ENCODE measurements around the gene IFNK. TPM values are rescaled to one million over a fixed set of nuclear protein-coding genes. Genes with fewer than 3 reads are reported as not detected.

IFNK gene
- total and polyA plus RNA-seq, 11 donors = not detected

DNA sequence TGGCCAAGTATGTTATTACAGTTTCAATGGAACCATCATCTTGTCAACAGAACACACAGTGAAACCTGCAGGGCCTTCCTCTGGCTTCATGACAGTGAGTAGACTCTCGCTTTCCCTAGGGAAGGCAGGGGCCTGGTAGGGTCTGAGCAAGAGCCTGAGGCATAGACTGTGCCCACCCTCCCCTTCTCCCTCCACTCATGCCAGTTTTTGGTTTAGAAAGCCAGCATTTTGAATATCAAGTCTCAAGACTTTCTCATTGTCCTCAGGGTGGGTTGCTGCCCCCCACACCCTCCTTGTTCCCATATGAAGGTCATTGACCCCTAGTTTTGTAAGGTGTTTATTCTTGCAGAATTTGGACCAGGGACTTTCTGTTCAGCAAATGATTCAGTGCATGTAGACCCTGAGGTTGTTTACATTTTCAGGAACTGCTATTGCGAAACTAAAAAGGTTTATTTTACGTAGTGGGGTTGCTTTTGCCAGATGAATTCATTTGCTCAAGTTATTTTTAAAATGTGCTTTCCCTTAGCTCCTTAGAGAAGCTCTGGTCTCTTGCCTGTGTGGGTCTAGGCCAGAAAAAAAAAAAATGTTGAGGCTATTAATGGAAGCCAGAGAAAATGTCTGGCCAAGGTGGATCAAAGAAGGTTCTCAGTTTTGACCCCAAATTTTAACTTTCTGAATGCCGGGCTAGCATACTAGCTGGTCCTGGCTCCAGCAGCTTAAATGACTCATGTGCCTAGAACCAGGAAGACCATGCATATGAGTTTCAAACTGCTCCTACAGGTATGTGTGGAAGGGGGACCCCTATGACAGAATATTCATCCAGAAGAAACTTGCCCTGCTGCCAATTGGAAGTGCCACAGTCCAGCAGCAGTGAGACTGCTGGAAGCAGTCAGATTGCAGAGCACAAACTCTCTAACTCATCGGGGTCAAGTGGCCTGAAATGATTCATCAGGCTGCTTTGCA, 15.7 kb downstream of the IFNK start:
- H3K4me3 ChIP-seq = no peak overlapping the region
- no peaks in the 10 kb centered on the region for H3K27me3 ChIP-seq
- H3K9me3 ChIP-seq = no peaks in the 10 kb centered on the region
- peaks cover 0 to 33% (median 14%) of the 10 kb centered on the region in 12 donors for H3K4me1 ChIP-seq
- peak in 1 of 5 donors; percentile 34 for DNase-seq
- H3K27ac ChIP-seq = peak overlapping the region; percentile 21 to 83 (median 56)
- no peak for TF ChIP-seq POLR2A (IDR thresholded peaks at IDR 0.05)
- TF ChIP-seq, protein P1, sequence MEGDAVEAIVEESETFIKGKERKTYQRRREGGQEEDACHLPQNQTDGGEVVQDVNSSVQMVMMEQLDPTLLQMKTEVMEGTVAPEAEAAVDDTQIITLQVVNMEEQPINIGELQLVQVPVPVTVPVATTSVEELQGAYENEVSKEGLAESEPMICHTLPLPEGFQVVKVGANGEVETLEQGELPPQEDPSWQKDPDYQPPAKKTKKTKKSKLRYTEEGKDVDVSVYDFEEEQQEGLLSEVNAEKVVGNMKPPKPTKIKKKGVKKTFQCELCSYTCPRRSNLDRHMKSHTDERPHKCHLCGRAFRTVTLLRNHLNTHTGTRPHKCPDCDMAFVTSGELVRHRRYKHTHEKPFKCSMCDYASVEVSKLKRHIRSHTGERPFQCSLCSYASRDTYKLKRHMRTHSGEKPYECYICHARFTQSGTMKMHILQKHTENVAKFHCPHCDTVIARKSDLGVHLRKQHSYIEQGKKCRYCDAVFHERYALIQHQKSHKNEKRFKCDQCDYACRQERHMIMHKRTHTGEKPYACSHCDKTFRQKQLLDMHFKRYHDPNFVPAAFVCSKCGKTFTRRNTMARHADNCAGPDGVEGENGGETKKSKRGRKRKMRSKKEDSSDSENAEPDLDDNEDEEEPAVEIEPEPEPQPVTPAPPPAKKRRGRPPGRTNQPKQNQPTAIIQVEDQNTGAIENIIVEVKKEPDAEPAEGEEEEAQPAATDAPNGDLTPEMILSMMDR (IDR thresholded peaks at IDR 0.05) = no peak
- ATAC-seq = peak; percentile 76 to 81 (median 80)
- H3K36me3 ChIP-seq = peaks cover 0 to 27% (median 12%) of the 10 kb centered on the region in 9 donors
- intact Hi-C loops (cut with DNase I) = loop anchor here in 1 of 10 donors (10.0 kb wide), 1 partner anchor 505 kb away; no protein-coding TSS in a partner anchor
- 58 to 66% (median 60%) methylated on average over 5 of the region's 5 CpGs for WGBS, 4 donors

DNA sequence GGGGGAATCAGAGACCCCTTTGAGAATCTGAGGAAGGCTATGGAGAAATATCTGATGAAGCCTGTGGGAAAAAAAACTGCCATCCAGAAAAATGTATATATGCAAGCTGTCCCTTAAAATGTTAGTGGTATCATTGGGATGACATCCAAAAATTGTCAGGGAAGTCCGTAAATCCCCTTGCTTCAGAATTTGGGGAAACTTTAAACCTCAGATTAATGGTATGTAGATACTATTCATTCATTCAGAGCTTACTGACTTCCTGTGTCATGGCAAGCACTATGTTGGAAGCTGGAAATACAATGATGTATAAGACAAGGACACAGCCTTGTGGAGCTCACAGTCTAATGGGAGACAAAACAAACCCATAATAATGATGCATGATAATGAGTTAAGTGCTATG, 16.4 kb downstream of the IFNK start:
- H3K27ac ChIP-seq = peak overlapping the region in 8 of 12 donors; percentile 42 to 83 (median 60)
- no peak overlapping the region for H3K4me3 ChIP-seq
- 70 to 85% (median 78%) methylated on average over 1 of the region's 1 CpG for WGBS, 4 donors
- DNase-seq (no peak), ATAC-seq (no peak)
- H3K36me3 ChIP-seq = peaks cover 0 to 33% (median 13%) of the 10 kb centered on the region in 9 donors
- H3K4me1 ChIP-seq = peaks cover 0 to 33% (median 14%) of the 10 kb centered on the region in 12 donors
- H3K9me3 ChIP-seq = no peaks in the 10 kb centered on the region
- TF ChIP-seq, protein P1 (IDR thresholded peaks at IDR 0.05) = no peak
- no peak for TF ChIP-seq POLR2A (IDR thresholded peaks at IDR 0.05)
- H3K27me3 ChIP-seq = no peaks in the 10 kb centered on the region
- intact Hi-C loops (cut with DNase I) = loop anchor here in 1 of 10 donors (10.0 kb wide), 1 partner anchor 506 kb away; no protein-coding TSS in a partner anchor

DNA sequence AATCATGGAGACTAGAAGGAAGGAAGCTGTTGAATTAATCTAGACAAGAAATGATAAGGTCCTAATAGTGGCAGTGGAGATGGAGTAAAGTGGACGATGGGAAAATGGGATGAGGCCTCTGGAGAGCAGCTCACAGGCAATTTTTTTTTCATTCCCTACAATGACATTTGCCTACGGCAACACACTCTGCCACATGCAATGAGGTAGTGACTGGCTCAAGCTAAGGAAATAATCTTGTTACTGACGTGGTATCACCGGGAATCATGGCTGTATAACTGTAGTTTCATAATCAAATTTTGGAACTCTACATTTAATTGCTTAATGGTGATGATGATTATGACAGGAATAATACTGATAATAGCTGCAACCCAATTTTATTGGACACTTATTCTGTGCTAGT, 17.6 kb downstream of the IFNK start:
- WGBS, 4 donors = 41 to 93% (median 90%) methylated on average over 4 of the region's 4 CpGs
- H3K27ac ChIP-seq = peak overlapping the region in 1 of 12 donors; percentile 83
- no peaks in the 10 kb centered on the region for H3K27me3 ChIP-seq
- H3K9me3 ChIP-seq = no peaks in the 10 kb centered on the region
- H3K4me1 ChIP-seq = peaks cover 0 to 33% (median 14%) of the 10 kb centered on the region in 12 donors
- intact Hi-C loops (cut with DNase I) = loop anchor here in 1 of 10 donors (10.0 kb wide), 1 partner anchor 507 kb away; no protein-coding TSS in a partner anchor
- no peak for ATAC-seq
- peaks cover 0 to 42% (median 21%) of the 10 kb centered on the region in 9 donors for H3K36me3 ChIP-seq
- TF ChIP-seq, protein P1 (IDR thresholded peaks at IDR 0.05) = no peak
- TF ChIP-seq POLR2A (IDR thresholded peaks at IDR 0.05) = no peak
- DNase-seq = no peak
- no peak overlapping the region for H3K4me3 ChIP-seq

DNA sequence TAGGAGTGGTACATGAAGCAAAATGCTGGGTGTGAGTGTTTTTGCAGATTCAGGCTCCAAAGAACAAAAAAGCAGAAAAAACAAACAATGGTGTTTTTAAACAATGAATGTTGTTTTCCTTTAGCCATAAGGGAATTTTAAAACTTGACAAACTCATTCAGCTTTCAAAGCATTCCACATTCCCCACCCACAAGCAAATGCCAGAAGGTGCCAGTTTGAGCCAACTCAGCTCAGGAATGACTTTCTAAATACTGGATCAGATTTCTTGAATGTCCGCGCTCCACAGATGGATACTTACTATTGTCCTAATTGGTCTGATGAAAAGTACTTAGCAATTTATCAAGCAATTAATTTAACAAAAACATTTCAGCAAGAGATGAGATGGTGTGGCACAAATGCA, 18.4 kb downstream of the IFNK start:
- peaks cover 0 to 32% (median 14%) of the 10 kb centered on the region in 12 donors for H3K4me1 ChIP-seq

More for the DNA sequence above, 18.4 kb downstream of the IFNK start:
- intact Hi-C loops (cut with DNase I) = loop anchor here in 1 of 10 donors (10.0 kb wide), 1 partner anchor 508 kb away; no protein-coding TSS in a partner anchor
- WGBS, 4 donors = 90 to 96% (median 92%) methylated on average over 2 of the region's 2 CpGs
- no peak overlapping the region for H3K27ac ChIP-seq
- no peaks in the 10 kb centered on the region for H3K27me3 ChIP-seq
- H3K9me3 ChIP-seq = no peaks in the 10 kb centered on the region
- peaks cover 0 to 50% (median 29%) of the 10 kb centered on the region in 9 donors for H3K36me3 ChIP-seq
- H3K4me3 ChIP-seq = no peak overlapping the region
- ATAC-seq (no peak), DNase-seq (no peak)
- TF ChIP-seq, protein P1 (IDR thresholded peaks at IDR 0.05) = no peak
- no peak for TF ChIP-seq POLR2A (IDR thresholded peaks at IDR 0.05)

All from heart left ventricle (tissue), 16 donors.